Calu3 (cell line): Measurements from ENCODE around the gene SPOCK1. TPM values are rescaled to one million over a fixed set of nuclear protein-coding genes. Genes with fewer than 3 reads are reported as not detected.

ENCODE experiments used
- BruUV-seq: library from RNA; stranded (reverse); fragments of 400-500 nt; replicated peaks from 2 replicates; lab custom pipeline; 2021; lab: Mats Ljungman, UMichigan
- CTCF ChIA-PET: fragments of 300-600 bp; sonication (Branson Sonifier 250); formaldehyde crosslinking; loops from one replicate; lab custom pipeline; 2022; ENCODE audit warnings: antibody characterized with exemption; lab: Charles Lee
- DNase-seq: peaks from one replicate; pipeline ENCODE4 v3.0.0; 2022
- H3K27ac Mint-ChIP-seq: one replicate; pipeline ENCODE4 v1.8.0; 2022; ENCODE audit warnings: mixed read lengths; ENCODE audit not compliant: unreplicated experiment
- H3K27me3 Mint-ChIP-seq: one replicate; pipeline ENCODE4 v1.8.0; 2022; ENCODE audit warnings: mixed read lengths; ENCODE audit not compliant: unreplicated experiment
- H3K36me3 Mint-ChIP-seq: one replicate; pipeline ENCODE4 v1.8.0; 2022; ENCODE audit warnings: mild to moderate bottlenecking, moderate library complexity, mixed read lengths; ENCODE audit not compliant: insufficient read depth, unreplicated experiment
- H3K4me1 Mint-ChIP-seq: one replicate; pipeline ENCODE4 v1.8.0; 2022; ENCODE audit warnings: mild to moderate bottlenecking, low read depth, mixed read lengths; ENCODE audit not compliant: unreplicated experiment
- H3K4me3 Mint-ChIP-seq: one replicate; pipeline ENCODE4 v1.8.0; 2022; ENCODE audit warnings: mild to moderate bottlenecking, low read depth, moderate library complexity, mixed read lengths; ENCODE audit not compliant: unreplicated experiment
- H3K9me3 Mint-ChIP-seq: one replicate; pipeline ENCODE4 v1.8.0; 2022; ENCODE audit warnings: low read depth, mixed read lengths; ENCODE audit not compliant: unreplicated experiment
- CTCF ChIP-seq: fragments of 200-600 bp; IDR thresholded peaks from one replicate; pipeline ENCODE4 v1.8.0; 2022; ENCODE audit warnings: antibody characterized with exemption; ENCODE audit not compliant: unreplicated experiment
- intact Hi-C: fragments of 100-400 bp; cut with micrococcal nuclease; formaldehyde crosslinking; loops from one replicate; pipeline ENCODE4 v1.10.0; 2022; ENCODE audit not compliant: unreplicated experiment
- total RNA-seq: library from RNA; stranded (reverse); gene quantifications from 2 replicates; pipeline ENCODE4 v1.2.3, GENCODE V29; 2022

The SPOCK1 gene
- total RNA-seq, 1 experiment from 2014 or later = 3.2 TPM

- intact Hi-C loops = no loop called here
- no peaks in the 10 kb centered on the region for H3K36me3 Mint-ChIP-seq
Observed at GRCh38 chr5:137054335-137054734, 444.8 kb downstream of the SPOCK1 start.

GRCh38 chr5:137051161-137051560, 448.0 kb downstream of the SPOCK1 start:
- H3K36me3 Mint-ChIP-seq = no peaks in the 10 kb centered on the region
- DNase-seq = peak; percentile 36
- no peaks in the 10 kb centered on the region for H3K27me3 Mint-ChIP-seq
- no peak overlapping the region for H3K4me3 Mint-ChIP-seq
- H3K27ac Mint-ChIP-seq = no peak overlapping the region
- intact Hi-C loops = loop anchor here (2.0 kb wide), 2 partner anchors 160 to 248 kb away; no protein-coding TSS in a partner anchor
- no TSS peak for BruUV-seq
- H3K9me3 Mint-ChIP-seq = no peaks in the 10 kb centered on the region
- TF ChIP-seq CTCF = peak; percentile 44
- CTCF ChIA-PET = no interaction called here
- no peaks in the 10 kb centered on the region for H3K4me1 Mint-ChIP-seq

More at GRCh38 chr5:137054335-137054734, 444.8 kb downstream of the SPOCK1 start:
- Mint-ChIP-seq H3K9me3 (no peaks in the 10 kb centered on the region), H3K4me1 (no peaks in the 10 kb centered on the region), H3K27me3 (no peaks in the 10 kb centered on the region), H3K27ac (no peak overlapping the region), H3K4me3 (no peak overlapping the region)
- BruUV-seq = no TSS peak
- DNase-seq = no peak
- no peak for TF ChIP-seq CTCF
- CTCF ChIA-PET = interaction anchor here (1.0 kb wide), 1 partner anchor 165 kb away, joined by 3 read pairs; no protein-coding TSS in a partner anchor

- peaks cover 5% of the 10 kb centered on the region for H3K36me3 Mint-ChIP-seq
Observed at GRCh38 chr5:137040641-137041340, 458.3 kb downstream of the SPOCK1 start.

GRCh38 chr5:137040024-137040423, 459.1 kb downstream of the SPOCK1 start:
- Mint-ChIP-seq H3K36me3 (peaks cover 9% of the 10 kb centered on the region), H3K27me3 (no peaks in the 10 kb centered on the region), H3K9me3 (peaks cover 8% of the 10 kb centered on the region), H3K27ac (no peak overlapping the region), H3K4me3 (no peak overlapping the region), H3K4me1 (peaks cover 42% of the 10 kb centered on the region)
- BruUV-seq = no TSS peak
- no peak for DNase-seq
- TF ChIP-seq CTCF = no peak
- CTCF ChIA-PET = no interaction called here
- intact Hi-C loops = no loop called here

More at GRCh38 chr5:137040641-137041340, 458.3 kb downstream of the SPOCK1 start:
- no peak for DNase-seq
- BruUV-seq = no TSS peak
- H3K4me3 Mint-ChIP-seq = no peak overlapping the region
- no peak overlapping the region for H3K27ac Mint-ChIP-seq
- no peak for TF ChIP-seq CTCF
- no peaks in the 10 kb centered on the region for H3K27me3 Mint-ChIP-seq
- peaks cover 8% of the 10 kb centered on the region for H3K9me3 Mint-ChIP-seq
- CTCF ChIA-PET = no interaction called here
- peaks cover 34% of the 10 kb centered on the region for H3K4me1 Mint-ChIP-seq
- intact Hi-C loops = no loop called here
